Liver (tissue), 9 donors: ENCODE data around the gene COQ9. TPM values are rescaled to one million over a fixed set of nuclear protein-coding genes. Genes with fewer than 3 reads are reported as not detected.
A peak's percentile ranks its signal among the peaks of the same experiment; 100 is the strongest.

Source experiments
- DNase-seq: peaks from one replicate; pipeline ENCODE4 v3.0.0-alpha.2; 2017; ENCODE audit warnings: low spot score
- H3K27ac ChIP-seq, 2 donors: one replicate each; pipeline ENCODE4 v1.7.0; 2013; ENCODE audit warnings: inconsistent platforms in 2 of 2, low read length in 2 of 2, control low read depth in 1 of 2, low read depth in 1 of 2, mild to moderate bottlenecking in 1 of 2
- H3K27me3 ChIP-seq, 4 donors: one replicate each; pipeline versions ENCODE4 v1.6.1 to v1.7.0; 2013; ENCODE audit warnings: low read length in 3 of 4, inconsistent platforms in 1 of 4, mild to moderate bottlenecking in 1 of 4, moderate library complexity in 1 of 4; ENCODE audit not compliant: control insufficient read depth in 4 of 4, insufficient read depth in 4 of 4
- H3K36me3 ChIP-seq, 4 donors: one replicate each; pipeline versions ENCODE4 v1.6.1 to v1.7.0; 2013; ENCODE audit warnings: low read length in 3 of 4, mild to moderate bottlenecking in 3 of 4, low read depth in 1 of 4, moderate library complexity in 1 of 4; ENCODE audit not compliant: control insufficient read depth in 4 of 4, insufficient read depth in 3 of 4
- H3K4me1 ChIP-seq, 4 donors: one replicate each; pipeline versions ENCODE4 v1.6.1 to v1.7.0; 2013; ENCODE audit warnings: low read length in 3 of 4, mild to moderate bottlenecking in 3 of 4, moderate library complexity in 1 of 4; ENCODE audit not compliant: control insufficient read depth in 4 of 4, insufficient read depth in 4 of 4
- H3K4me3 ChIP-seq, 3 donors: one replicate each; pipeline versions ENCODE4 v1.6.1 to v1.7.0; 2013; ENCODE audit warnings: low read length in 3 of 3, control low read depth in 1 of 3, low read depth in 1 of 3, mild to moderate bottlenecking in 1 of 3
- H3K9ac ChIP-seq, 2 donors: one replicate each; pipeline ENCODE4 v1.7.0; 2013; ENCODE audit warnings: low read length in 2 of 2, mild to moderate bottlenecking in 2 of 2, moderate library complexity in 2 of 2, control low read depth in 1 of 2, low read depth in 1 of 2
- H3K9me3 ChIP-seq, 4 donors: one replicate each; pipeline versions ENCODE4 v1.6.1 to v1.7.0; 2013; ENCODE audit warnings: low read length in 3 of 4; ENCODE audit not compliant: control insufficient read depth in 4 of 4
- EGR1 ChIP-seq, 2 donors: IDR thresholded peaks; 2 replicates each; pipeline ENCODE4 v1.6.1; 2016 to 2018; ENCODE audit warnings: antibody characterized with exemption in 2 of 2, low read depth in 2 of 2
- FOXA1 ChIP-seq: IDR thresholded peaks from 2 replicates; pipeline ENCODE4 v1.6.1; 2016; ENCODE audit warnings: antibody characterized with exemption
- FOXA2 ChIP-seq: IDR thresholded peaks from 2 replicates; pipeline ENCODE4 v1.6.1; 2016; ENCODE audit warnings: antibody characterized with exemption
- GABPA ChIP-seq, 2 donors: IDR thresholded peaks in 1 of 2; conservative IDR thresholded peaks in 1 of 2; 2 replicates each; pipeline ENCODE4 v1.6.1; 2016; ENCODE audit warnings: antibody characterized with exemption in 2 of 2, mild to moderate bottlenecking in 1 of 2, moderate library complexity in 1 of 2
- HNF4G ChIP-seq: IDR thresholded peaks from 2 replicates; pipeline ENCODE4 v1.6.1; 2016; ENCODE audit warnings: antibody characterized with exemption
- JUND ChIP-seq, 2 donors: IDR thresholded peaks; 2 replicates each; pipeline ENCODE4 v1.6.1; 2016; ENCODE audit warnings: antibody characterized with exemption in 2 of 2
- NR2F2 ChIP-seq: IDR thresholded peaks from 2 replicates; pipeline ENCODE4 v1.6.1; 2016; ENCODE audit warnings: antibody characterized with exemption
- RAD21 ChIP-seq, 2 donors: IDR thresholded peaks; 2 replicates each; pipeline ENCODE4 v1.6.1; 2016; ENCODE audit warnings: antibody characterized with exemption in 2 of 2, mild to moderate bottlenecking in 2 of 2
- SP1 ChIP-seq: IDR thresholded peaks from 2 replicates; pipeline ENCODE4 v1.6.1; 2018; ENCODE audit warnings: antibody characterized with exemption, mild to moderate bottlenecking
- TAF1 ChIP-seq: conservative IDR thresholded peaks from 2 replicates; pipeline ENCODE4 v1.6.1; 2016; ENCODE audit warnings: antibody characterized with exemption, mild to moderate bottlenecking
- YY1 ChIP-seq: IDR thresholded peaks from 2 replicates; pipeline ENCODE4 v1.6.1; 2016; ENCODE audit warnings: antibody characterized with exemption, mild to moderate bottlenecking
- WGBS: extraction: QIAGEN DNeasy Blood & Tissue Kit; methylation state at CpG from one replicate; pipeline ENCODE4 v1.1.7; 2013; 5-methylcytosine and 5-hydroxymethylcytosine counted together
- polyA plus RNA-seq, 2 donors: library from polyadenylated mRNA; stranded (reverse) in 1 of 2; unstranded in 1 of 2; fragments of 200-250 nt in 1 of 2; fragments of >200 nt in 1 of 2; fragmentation: Nextera tagmentation in 1 of 2; extraction: Ambion mirVana in 1 of 2; gene quantifications; one replicate each; pipeline versions ENCODE4 v1.2.1 to v1.2.3, GENCODE V29; 2013 to 2015
- total RNA-seq, 2 donors: library from RNA; depleted of rRNA; stranded (reverse); fragments of >200 nt; gene quantifications; one replicate each; pipeline ENCODE4 v1.2.3, GENCODE V29; 2014
- TF ChIP-seq, protein P1 (sequence below): IDR thresholded peaks from 2 replicates; pipeline ENCODE4 v1.6.1; 2016; ENCODE audit warnings: antibody characterized with exemption, mild to moderate bottlenecking
- TF ChIP-seq, protein P2 (sequence below): IDR thresholded peaks from 2 replicates; pipeline ENCODE4 v1.6.1; 2016; ENCODE audit warnings: antibody characterized with exemption
- TF ChIP-seq, protein P3 (sequence below): fragments of 150-350 bp; IDR thresholded peaks from 2 replicates; pipeline ENCODE4 v1.5.1; 2017; ENCODE audit warnings: improper control_type of control experiment, low read depth, low read length; ENCODE audit not compliant: missing input control
- TF ChIP-seq, protein P4 (sequence below): IDR thresholded peaks from 2 replicates; pipeline ENCODE4 v1.6.1; 2016; ENCODE audit warnings: antibody characterized with exemption
- TF ChIP-seq, protein P5 (sequence below): IDR thresholded peaks from 2 replicates; pipeline ENCODE4 v1.6.1; 2016; ENCODE audit warnings: antibody characterized with exemption
- donor health status: healthy.
- donor health status: healthy.
- donor health status: healthy.
- donor health status: healthy.
- donor health status: healthy.

COQ9 gene
- total and polyA plus RNA-seq, 4 donors, result 21.0 to 81.5 (median 58.0) TPM

DNA sequence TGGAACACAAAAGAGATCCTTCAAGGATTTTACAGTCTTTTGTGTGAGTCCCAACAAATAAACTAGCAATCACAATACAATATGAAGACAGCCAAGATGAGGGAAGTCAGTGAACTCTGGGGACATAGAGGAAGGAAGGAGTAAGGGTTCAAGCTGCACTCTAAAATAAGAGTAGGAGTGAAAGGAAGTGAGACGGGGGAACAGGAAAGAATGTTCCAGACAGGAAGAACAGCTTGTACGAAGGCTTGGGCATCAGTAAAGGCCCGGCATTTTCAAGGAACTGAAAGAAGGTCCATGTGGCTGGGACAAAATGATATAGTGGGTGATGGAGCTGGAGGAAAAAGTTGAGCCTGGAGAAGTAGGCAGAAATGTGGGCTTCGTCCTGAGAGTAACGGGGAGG, 38.2 kb upstream of the COQ9 start (continued):
- TF ChIP-seq, protein P1, sequence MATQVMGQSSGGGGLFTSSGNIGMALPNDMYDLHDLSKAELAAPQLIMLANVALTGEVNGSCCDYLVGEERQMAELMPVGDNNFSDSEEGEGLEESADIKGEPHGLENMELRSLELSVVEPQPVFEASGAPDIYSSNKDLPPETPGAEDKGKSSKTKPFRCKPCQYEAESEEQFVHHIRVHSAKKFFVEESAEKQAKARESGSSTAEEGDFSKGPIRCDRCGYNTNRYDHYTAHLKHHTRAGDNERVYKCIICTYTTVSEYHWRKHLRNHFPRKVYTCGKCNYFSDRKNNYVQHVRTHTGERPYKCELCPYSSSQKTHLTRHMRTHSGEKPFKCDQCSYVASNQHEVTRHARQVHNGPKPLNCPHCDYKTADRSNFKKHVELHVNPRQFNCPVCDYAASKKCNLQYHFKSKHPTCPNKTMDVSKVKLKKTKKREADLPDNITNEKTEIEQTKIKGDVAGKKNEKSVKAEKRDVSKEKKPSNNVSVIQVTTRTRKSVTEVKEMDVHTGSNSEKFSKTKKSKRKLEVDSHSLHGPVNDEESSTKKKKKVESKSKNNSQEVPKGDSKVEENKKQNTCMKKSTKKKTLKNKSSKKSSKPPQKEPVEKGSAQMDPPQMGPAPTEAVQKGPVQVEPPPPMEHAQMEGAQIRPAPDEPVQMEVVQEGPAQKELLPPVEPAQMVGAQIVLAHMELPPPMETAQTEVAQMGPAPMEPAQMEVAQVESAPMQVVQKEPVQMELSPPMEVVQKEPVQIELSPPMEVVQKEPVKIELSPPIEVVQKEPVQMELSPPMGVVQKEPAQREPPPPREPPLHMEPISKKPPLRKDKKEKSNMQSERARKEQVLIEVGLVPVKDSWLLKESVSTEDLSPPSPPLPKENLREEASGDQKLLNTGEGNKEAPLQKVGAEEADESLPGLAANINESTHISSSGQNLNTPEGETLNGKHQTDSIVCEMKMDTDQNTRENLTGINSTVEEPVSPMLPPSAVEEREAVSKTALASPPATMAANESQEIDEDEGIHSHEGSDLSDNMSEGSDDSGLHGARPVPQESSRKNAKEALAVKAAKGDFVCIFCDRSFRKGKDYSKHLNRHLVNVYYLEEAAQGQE, result no peak
- TF ChIP-seq EGR1 (IDR thresholded peaks at IDR 0.05; ENCODE audit: low read depth in 2 of 2) (peak; percentile 43 to 74), YY1 (no peak)

DNA sequence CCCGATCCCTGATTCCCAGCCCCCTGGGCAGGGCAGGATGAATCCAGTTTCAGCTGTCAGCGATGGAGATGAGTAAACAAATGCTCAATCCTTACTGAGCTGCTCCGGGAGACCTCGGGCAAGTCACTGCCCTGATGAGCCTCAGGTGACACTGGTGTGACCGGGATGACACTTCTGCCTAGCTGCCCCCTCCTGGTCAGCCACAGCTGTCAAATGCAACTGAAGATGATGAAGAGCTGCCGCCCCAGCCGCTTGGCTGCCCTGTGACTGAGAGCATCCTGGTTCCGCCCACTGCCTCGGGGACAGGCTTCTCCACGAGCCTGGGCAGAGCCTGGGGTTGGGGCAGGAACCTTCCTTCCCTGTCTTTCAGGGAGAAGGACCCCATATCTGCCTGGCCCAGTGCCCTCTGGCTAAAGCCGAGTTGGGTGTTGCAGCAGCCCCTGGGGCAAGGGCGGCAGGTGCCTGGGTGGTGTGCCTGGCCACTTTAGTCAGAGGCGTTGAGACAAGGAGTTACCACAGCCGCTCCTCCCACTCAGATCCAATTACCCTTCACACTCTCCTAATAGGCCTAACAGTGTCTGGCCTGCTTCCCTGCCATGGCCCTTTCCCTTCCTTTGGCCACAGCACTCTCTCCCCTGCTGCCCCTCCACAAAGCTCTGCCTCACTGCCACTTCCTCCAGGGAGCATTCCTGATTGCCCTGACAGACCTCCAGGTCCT, 37.2 kb upstream of the COQ9 start:
- Histone ChIP-seq H3K4me3 (no peak overlapping the region), H3K4me1 (no peaks in the 10 kb centered on the region), H3K9ac (no peak overlapping the region), H3K27me3 (no peaks in the 10 kb centered on the region), H3K9me3 (no peaks in the 10 kb centered on the region), H3K36me3 (no peaks in the 10 kb centered on the region), H3K27ac (no peak overlapping the region)
- 81% methylated on average over 14 of the region's 14 CpGs for WGBS
- DNase-seq, result no peak
- TF ChIP-seq EGR1 (IDR thresholded peaks at IDR 0.05; ENCODE audit: low read depth in 2 of 2), result no peak
- no peak for TF ChIP-seq JUND (IDR thresholded peaks at IDR 0.05)
- TF ChIP-seq NR2F2, result no peak
- TF ChIP-seq HNF4G, result no peak
- TF ChIP-seq, protein P2, sequence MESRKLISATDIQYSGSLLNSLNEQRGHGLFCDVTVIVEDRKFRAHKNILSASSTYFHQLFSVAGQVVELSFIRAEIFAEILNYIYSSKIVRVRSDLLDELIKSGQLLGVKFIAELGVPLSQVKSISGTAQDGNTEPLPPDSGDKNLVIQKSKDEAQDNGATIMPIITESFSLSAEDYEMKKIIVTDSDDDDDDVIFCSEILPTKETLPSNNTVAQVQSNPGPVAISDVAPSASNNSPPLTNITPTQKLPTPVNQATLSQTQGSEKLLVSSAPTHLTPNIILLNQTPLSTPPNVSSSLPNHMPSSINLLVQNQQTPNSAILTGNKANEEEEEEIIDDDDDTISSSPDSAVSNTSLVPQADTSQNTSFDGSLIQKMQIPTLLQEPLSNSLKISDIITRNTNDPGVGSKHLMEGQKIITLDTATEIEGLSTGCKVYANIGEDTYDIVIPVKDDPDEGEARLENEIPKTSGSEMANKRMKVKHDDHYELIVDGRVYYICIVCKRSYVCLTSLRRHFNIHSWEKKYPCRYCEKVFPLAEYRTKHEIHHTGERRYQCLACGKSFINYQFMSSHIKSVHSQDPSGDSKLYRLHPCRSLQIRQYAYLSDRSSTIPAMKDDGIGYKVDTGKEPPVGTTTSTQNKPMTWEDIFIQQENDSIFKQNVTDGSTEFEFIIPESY, result no peak
- no peak for TF ChIP-seq TAF1
- TF ChIP-seq, protein P3, sequence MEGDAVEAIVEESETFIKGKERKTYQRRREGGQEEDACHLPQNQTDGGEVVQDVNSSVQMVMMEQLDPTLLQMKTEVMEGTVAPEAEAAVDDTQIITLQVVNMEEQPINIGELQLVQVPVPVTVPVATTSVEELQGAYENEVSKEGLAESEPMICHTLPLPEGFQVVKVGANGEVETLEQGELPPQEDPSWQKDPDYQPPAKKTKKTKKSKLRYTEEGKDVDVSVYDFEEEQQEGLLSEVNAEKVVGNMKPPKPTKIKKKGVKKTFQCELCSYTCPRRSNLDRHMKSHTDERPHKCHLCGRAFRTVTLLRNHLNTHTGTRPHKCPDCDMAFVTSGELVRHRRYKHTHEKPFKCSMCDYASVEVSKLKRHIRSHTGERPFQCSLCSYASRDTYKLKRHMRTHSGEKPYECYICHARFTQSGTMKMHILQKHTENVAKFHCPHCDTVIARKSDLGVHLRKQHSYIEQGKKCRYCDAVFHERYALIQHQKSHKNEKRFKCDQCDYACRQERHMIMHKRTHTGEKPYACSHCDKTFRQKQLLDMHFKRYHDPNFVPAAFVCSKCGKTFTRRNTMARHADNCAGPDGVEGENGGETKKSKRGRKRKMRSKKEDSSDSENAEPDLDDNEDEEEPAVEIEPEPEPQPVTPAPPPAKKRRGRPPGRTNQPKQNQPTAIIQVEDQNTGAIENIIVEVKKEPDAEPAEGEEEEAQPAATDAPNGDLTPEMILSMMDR, result no peak
- TF ChIP-seq RAD21 (IDR thresholded peaks at IDR 0.05), result no peak
- TF ChIP-seq GABPA (IDR thresholded peaks at IDR 0.05 in 1 of 2, conservative IDR thresholded peaks at IDR 0.05 in 1 of 2), result no peak
- TF ChIP-seq, protein P4, sequence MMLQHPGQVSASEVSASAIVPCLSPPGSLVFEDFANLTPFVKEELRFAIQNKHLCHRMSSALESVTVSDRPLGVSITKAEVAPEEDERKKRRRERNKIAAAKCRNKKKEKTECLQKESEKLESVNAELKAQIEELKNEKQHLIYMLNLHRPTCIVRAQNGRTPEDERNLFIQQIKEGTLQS, result no peak
- TF ChIP-seq, protein P5, sequence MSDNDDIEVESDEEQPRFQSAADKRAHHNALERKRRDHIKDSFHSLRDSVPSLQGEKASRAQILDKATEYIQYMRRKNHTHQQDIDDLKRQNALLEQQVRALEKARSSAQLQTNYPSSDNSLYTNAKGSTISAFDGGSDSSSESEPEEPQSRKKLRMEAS, result no peak
- no peak for TF ChIP-seq FOXA1
- no peak for TF ChIP-seq FOXA2
- TF ChIP-seq YY1, result no peak
- no peak for TF ChIP-seq SP1
